ENCODE results near the gene RYK.

Gene RYK

DNA sequence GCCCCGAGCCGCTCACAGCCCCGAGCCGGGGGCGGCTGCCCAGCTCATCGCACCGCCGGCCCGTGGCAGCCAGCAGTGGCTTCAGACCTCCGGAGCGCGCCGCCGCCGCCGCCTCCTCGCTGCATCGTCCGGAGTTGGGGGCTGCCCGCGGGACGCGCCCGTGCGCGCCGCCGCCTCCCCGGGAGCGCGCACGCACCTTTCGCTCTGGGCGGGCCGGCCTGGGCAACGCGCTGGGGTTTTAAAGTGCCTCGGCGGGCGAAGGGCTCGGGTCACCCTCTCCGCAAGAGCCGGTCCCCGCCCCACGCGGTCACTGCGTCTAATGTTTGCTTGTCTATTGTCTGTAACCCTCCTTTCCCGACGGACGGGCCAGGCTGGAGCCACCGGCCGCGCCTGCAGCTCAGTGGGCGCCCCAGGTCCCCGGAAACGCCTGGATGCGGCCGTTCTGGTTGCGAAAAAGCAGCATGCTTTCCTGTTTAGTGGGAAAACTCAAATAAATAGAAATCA is at the start of gene RYK:
Gene RYK (minus strand): TSS at position 143 of the 504 bp plus-strand sequence. CDS start 205 bp downstream, outside the sequence.
- TF ChIP-seq, protein P1, sequence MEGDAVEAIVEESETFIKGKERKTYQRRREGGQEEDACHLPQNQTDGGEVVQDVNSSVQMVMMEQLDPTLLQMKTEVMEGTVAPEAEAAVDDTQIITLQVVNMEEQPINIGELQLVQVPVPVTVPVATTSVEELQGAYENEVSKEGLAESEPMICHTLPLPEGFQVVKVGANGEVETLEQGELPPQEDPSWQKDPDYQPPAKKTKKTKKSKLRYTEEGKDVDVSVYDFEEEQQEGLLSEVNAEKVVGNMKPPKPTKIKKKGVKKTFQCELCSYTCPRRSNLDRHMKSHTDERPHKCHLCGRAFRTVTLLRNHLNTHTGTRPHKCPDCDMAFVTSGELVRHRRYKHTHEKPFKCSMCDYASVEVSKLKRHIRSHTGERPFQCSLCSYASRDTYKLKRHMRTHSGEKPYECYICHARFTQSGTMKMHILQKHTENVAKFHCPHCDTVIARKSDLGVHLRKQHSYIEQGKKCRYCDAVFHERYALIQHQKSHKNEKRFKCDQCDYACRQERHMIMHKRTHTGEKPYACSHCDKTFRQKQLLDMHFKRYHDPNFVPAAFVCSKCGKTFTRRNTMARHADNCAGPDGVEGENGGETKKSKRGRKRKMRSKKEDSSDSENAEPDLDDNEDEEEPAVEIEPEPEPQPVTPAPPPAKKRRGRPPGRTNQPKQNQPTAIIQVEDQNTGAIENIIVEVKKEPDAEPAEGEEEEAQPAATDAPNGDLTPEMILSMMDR (IDR thresholded peaks at IDR 0.05; ENCODE audit: insufficient read depth, low read depth, low read length, missing control alignments): no peak
- DNase-seq (ENCODE audit: low read depth): peak; percentile 76
- peak within 1 kb of the TSS; percentile 73 for H3K4me3 ChIP-seq (ENCODE audit: low read length)

DNA sequence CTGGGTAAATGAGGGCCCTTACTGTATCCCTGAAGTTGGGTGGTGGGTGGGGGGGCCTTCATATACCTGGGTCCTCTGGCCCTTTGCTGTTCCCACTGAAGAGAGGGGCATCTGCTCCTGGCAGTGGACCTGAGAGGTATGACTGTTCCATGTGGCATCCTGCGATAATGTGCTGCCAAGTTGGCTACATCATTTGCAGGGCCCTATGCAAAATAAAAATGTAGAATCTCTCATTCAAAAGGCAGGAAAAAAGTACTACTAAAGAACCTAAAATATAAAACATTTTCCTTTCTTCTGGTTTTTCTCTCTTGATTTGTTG is 49.2 kb upstream of the RYK start:
- TF ChIP-seq, protein P1 (IDR thresholded peaks at IDR 0.05; ENCODE audit: insufficient read depth, low read depth, low read length, missing control alignments): no peak
- H3K4me3 ChIP-seq (ENCODE audit: low read length): no peak overlapping the region
- DNase-seq (ENCODE audit: low read depth): no peak

DNA sequence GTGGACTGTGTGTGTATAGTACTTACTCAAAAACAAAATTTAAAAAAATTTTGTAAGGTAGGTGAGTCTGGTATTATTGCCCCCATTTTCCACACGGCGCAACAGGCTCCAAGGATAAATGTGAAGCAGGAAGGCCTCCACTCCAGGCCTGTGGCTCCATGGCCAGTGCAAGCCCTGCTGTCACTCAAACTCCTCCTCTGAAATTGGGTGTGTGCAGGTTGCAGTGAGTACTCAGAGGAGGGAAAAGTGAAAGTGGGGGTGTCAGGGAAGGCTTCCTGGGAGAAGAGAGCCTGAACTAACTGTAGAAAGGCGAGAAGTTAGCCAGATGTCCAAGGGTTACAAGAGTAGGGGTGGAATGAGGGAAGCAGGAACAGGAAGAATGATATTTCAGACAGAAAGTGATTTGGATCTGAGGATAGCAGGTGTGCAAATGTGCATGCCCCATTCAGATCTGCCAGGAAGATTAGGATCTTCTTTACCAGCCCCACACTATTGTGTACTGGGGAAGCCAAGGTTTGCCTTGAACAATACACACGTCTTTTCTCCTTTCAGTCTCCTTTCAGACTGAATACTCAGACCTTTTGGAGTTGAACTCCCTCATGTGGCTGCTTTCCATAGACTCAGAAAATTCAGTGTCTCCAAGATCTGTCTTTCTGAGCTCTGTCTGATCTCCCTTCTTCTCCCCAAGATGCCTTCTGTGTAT is 48.7 kb upstream of the RYK start:
- TF ChIP-seq, protein P1 (IDR thresholded peaks at IDR 0.05; ENCODE audit: insufficient read depth, low read depth, low read length, missing control alignments): peak; percentile 56
- no peak overlapping the region for H3K4me3 ChIP-seq (ENCODE audit: low read length)
- DNase-seq (ENCODE audit: low read depth): peak; percentile 46

DNA sequence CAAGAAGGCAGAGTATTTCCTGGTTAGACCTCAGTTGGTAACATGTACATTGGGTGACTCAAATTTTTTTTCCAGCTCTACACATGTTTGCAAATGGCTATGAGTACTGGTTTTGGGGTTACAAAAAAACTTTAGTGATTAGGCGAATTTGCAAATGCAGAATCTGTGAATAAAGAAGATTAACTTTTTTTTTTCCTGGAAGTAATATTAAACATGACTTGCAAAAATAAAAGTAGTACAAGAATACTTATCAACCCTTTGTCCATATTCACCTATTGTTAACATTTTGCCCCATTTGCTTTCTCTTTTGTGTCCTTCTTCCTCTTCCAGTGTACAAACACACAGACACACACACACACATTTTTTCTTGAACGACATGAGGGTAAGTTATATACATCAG is 47.6 kb upstream of the RYK start:
- TF ChIP-seq, protein P1 (IDR thresholded peaks at IDR 0.05; ENCODE audit: insufficient read depth, low read depth, low read length, missing control alignments): no peak

DNA sequence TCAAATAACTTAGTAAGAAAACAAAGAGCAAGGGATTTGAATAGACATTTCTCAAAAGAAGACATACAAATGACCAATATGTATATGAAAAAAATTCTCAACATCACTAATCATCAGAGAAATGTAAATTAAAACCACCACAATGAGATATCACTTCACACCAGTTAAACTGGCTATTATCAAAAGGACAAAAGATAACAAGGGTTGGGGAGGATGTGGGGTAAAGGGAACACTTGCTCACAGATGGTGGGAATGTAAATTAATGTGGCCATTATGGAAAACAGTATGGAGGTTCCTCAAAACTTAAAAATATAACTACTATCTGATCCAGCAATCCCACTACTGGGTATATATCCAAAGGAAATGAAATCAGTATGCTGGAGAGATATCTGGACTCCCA is 46.0 kb upstream of the RYK start:
- DNase-seq (ENCODE audit: low read depth): no peak
- H3K4me3 ChIP-seq (ENCODE audit: low read length): no peak overlapping the region
- TF ChIP-seq, protein P1 (IDR thresholded peaks at IDR 0.05; ENCODE audit: insufficient read depth, low read depth, low read length, missing control alignments): no peak

More for the DNA sequence above, 47.6 kb upstream of the RYK start:
- no peak overlapping the region for H3K4me3 ChIP-seq (ENCODE audit: low read length)
- DNase-seq (ENCODE audit: low read depth): no peak

DNA sequence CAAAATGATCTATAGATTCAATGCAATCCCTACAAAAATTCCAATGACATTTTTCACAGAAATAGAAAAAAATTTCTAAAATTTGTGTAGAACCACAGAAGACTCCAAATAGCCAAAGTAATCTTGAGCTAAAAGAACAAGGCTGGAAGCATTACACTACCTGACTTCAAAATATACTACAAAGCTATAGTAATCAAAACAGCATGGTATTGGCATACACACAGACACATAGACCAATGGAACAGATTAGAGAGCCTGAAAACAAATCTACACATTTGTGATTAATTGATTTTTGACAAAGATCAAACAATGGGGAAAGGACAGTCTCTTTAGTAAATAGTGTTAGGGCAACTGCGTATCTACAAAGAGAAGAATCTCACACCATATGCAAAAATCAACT is 45.3 kb upstream of the RYK start:
- TF ChIP-seq, protein P1 (IDR thresholded peaks at IDR 0.05; ENCODE audit: insufficient read depth, low read depth, low read length, missing control alignments): no peak
- H3K4me3 ChIP-seq (ENCODE audit: low read length): no peak overlapping the region
- no peak for DNase-seq (ENCODE audit: low read depth)
